HepG2 (cell line): ENCODE measurements around the gene TSEN54. TPM values are rescaled to one million over a fixed set of nuclear protein-coding genes. Genes with fewer than 3 reads are reported as not detected.
A peak's percentile ranks its signal among the peaks of the same experiment; 100 is the strongest.

Experiments used
- CBFB ChIP-seq: sonication (generic); formaldehyde crosslinking; IDR thresholded peaks from 2 replicates; pipeline ENCODE4 v1.4.0; 2020; ENCODE audit warnings: missing genetic modification reagents
- HOXA9 ChIP-seq: sonication (generic); formaldehyde crosslinking; IDR thresholded peaks from 2 replicates; pipeline ENCODE4 v1.8.1; 2022; ENCODE audit warnings: missing genetic modification reagents, mild to moderate bottlenecking, moderate library complexity, borderline replicate concordance
- LCORL ChIP-seq, 2 experiments: fragments of 450-650 bp in 1 of 2; sonication (generic) in 1 of 2; formaldehyde crosslinking in 1 of 2; IDR thresholded peaks; 2 replicates each; pipeline versions ENCODE4 v1.5.0 to v1.6.1; 2017 to 2020; ENCODE audit warnings: antibody characterized with exemption in 1 of 2, missing genetic modification reagents in 1 of 2
- PTBP1 ChIP-seq: fragments of 200-400 bp; formaldehyde crosslinking; IDR thresholded peaks from 2 replicates; pipeline ENCODE4 v1.6.1; 2018; ENCODE audit warnings: low read length, low read depth; ENCODE audit not compliant: poor library complexity, severe bottlenecking
- RERE ChIP-seq: IDR thresholded peaks from 2 replicates; pipeline ENCODE4 v1.6.1; 2016; ENCODE audit warnings: low read depth, missing genetic modification reagents, missing compliant biosample characterization
- SETDB1 ChIP-seq: sonication (generic); formaldehyde crosslinking; IDR thresholded peaks from 2 replicates; pipeline ENCODE4 v1.5.1; 2020; ENCODE audit warnings: missing genetic modification reagents, mild to moderate bottlenecking, borderline replicate concordance
- SP4 ChIP-seq: sonication (generic); formaldehyde crosslinking; IDR thresholded peaks from 2 replicates; pipeline ENCODE4 v1.8.1; 2023; ENCODE audit warnings: mild to moderate bottlenecking, missing genetic modification reagents
- ZFP36L2 ChIP-seq: sonication (generic); formaldehyde crosslinking; IDR thresholded peaks from 2 replicates; pipeline ENCODE4 v1.4.0; 2020; ENCODE audit warnings: missing genetic modification reagents
- ZHX1 ChIP-seq: sonication (generic); formaldehyde crosslinking; IDR thresholded peaks from 2 replicates; pipeline ENCODE4 v1.8.1; 2022; ENCODE audit warnings: low read depth, mild to moderate bottlenecking, missing genetic modification reagents
- ZNF274 ChIP-seq: sonication (generic); formaldehyde crosslinking; IDR thresholded peaks from 2 replicates; pipeline ENCODE4 v1.5.1; 2020; ENCODE audit warnings: mild to moderate bottlenecking, missing genetic modification reagents
- ZNF292 ChIP-seq: sonication (generic); formaldehyde crosslinking; IDR thresholded peaks from 2 replicates; pipeline ENCODE4 v1.8.1; 2022; ENCODE audit warnings: mild to moderate bottlenecking, low read depth, missing genetic modification reagents, borderline replicate concordance
- ZNF737 ChIP-seq: sonication (generic); formaldehyde crosslinking; IDR thresholded peaks from 2 replicates; pipeline ENCODE4 v1.5.0; 2020; ENCODE audit warnings: missing genetic modification reagents, mild to moderate bottlenecking, borderline replicate concordance
- ZNF746 ChIP-seq: sonication (generic); formaldehyde crosslinking; IDR thresholded peaks from 2 replicates; pipeline ENCODE4 v1.8.0; 2022; ENCODE audit warnings: mild to moderate bottlenecking, missing genetic modification reagents
- ZNF766 ChIP-seq: sonication (generic); formaldehyde crosslinking; IDR thresholded peaks from 2 replicates; pipeline ENCODE4 v1.5.0; 2020; ENCODE audit warnings: missing genetic modification reagents, borderline replicate concordance
- ZNF770 ChIP-seq: sonication (generic); formaldehyde crosslinking; IDR thresholded peaks from 2 replicates; pipeline ENCODE4 v1.5.0; 2020; ENCODE audit warnings: mild to moderate bottlenecking, missing genetic modification reagents
- ZNF776 ChIP-seq: sonication (generic); formaldehyde crosslinking; IDR thresholded peaks from 2 replicates; pipeline ENCODE4 v1.4.0; 2020; ENCODE audit warnings: mild to moderate bottlenecking, missing genetic modification reagents
- ZNF790 ChIP-seq: sonication (generic); formaldehyde crosslinking; IDR thresholded peaks from 2 replicates; pipeline ENCODE4 v1.8.0; 2022; ENCODE audit warnings: missing genetic modification reagents, mild to moderate bottlenecking, borderline replicate concordance
- polyA plus RNA-seq, 8 experiments: library from polyadenylated mRNA; depleted of rRNA in 3 of 8; stranded (reverse) in 7 of 8; unstranded in 1 of 8; fragments of >200 nt; fragmentation: Illumina TruSeq in 4 of 8; extraction: Trizol in 4 of 8; gene quantifications; 2 replicates each; pipeline versions ENCODE4 v1.2.1 to v1.2.3, GENCODE V29; 2011 to 2016; ENCODE audit warnings: low read depth in 4 of 8, missing spikeins in 1 of 8, mixed read lengths in 1 of 8; ENCODE audit not compliant: insufficient read depth in 1 of 8
- total RNA-seq, 5 experiments: library from RNA; depleted of rRNA; stranded (reverse); fragments of >200 nt; fragmentation: Illumina TruSeq; extraction: Trizol; gene quantifications; 2 replicates each; pipeline ENCODE4 v1.2.3, GENCODE V29; 2016; ENCODE audit warnings: low read depth in 1 of 5

The TSEN54 gene
- total and polyA plus RNA-seq, 2 of the 13 experiments (the other 11 are each of a cell fraction or from before 2014, with no cell fraction given), result 62.9 to 63.3 TPM

GRCh38 chr17:75524970-75525805 is 8.9 kb downstream of the TSEN54 start, which contains the start of gene LLGL2 (continued):
- TF ChIP-seq RERE (CRISPR knock-in tag) (0 out of 2 replicates have a peak, but pooled peaks have one; percentile 9), PTBP1 (peak; percentile 73), ZNF770 (CRISPR knock-in tag) (peak; percentile 89), ZFP36L2 (CRISPR knock-in tag) (peak; percentile 35; the same call in 1 of the 2 replicates), SETDB1 (CRISPR knock-in tag) (0 out of 2 replicates have a peak, but pooled peaks have one; percentile 23), HOXA9 (CRISPR knock-in tag) (no peak), ZNF790 (CRISPR knock-in tag) (0 out of 2 replicates have a peak, but pooled peaks have one; percentile 57), ZNF776 (CRISPR knock-in tag) (0 out of 2 replicates have a peak, but pooled peaks have one; percentile 69), LCORL (IDR thresholded peaks at IDR 0.05) (no peak), LCORL (CRISPR knock-in tag; IDR thresholded peaks at IDR 0.05) (peak; percentile 92), ZNF292 (CRISPR knock-in tag) (peak; percentile 32; the same call in 1 of the 2 replicates), ZNF274 (peak; percentile 30; the same call in 1 of the 2 replicates), ZNF746 (CRISPR knock-in tag) (peak; percentile 71; the same call in 1 of the 2 replicates), ZNF766 (CRISPR knock-in tag) (peak; percentile 75), ZHX1 (CRISPR knock-in tag) (no peak; the same call in 1 of the 2 replicates), CBFB (CRISPR knock-in tag) (peak; percentile 64; the same call in 1 of the 2 replicates), ZNF737 (no peak), SP4 (peak; percentile 56)
